Stomach (tissue), 4 donors: ENCODE measurements around the gene STRA8.

ENCODE experiments used
- EP300 ChIP-seq: sonication (generic); formaldehyde crosslinking; IDR thresholded peaks from one replicate; pipeline ENCODE4 v1.6.1; 2017; ENCODE audit warnings: antibody characterized with exemption
- POLR2A ChIP-seq, 4 donors: fragments of 450-650 bp; IDR thresholded peaks; one replicate each; pipeline ENCODE4 v1.6.1; 2016; ENCODE audit warnings: antibody characterized with exemption in 4 of 4, control low read depth in 2 of 4, mild to moderate bottlenecking in 1 of 4, moderate library complexity in 1 of 4
- POLR2AphosphoS5 ChIP-seq, 3 donors: sonication (generic); formaldehyde crosslinking; IDR thresholded peaks; one replicate each; pipeline ENCODE4 v1.6.1; 2016; ENCODE audit warnings: antibody characterized with exemption in 3 of 3
- TF ChIP-seq, protein P1 (sequence below), 7 experiments: fragments of 450-650 bp in 4 of 7; fragments of 200-600 bp in 3 of 7; sonication (generic) in 3 of 7; IDR thresholded peaks; one replicate each; pipeline ENCODE4 v1.5.1; 2016 to 2019; ENCODE audit warnings: antibody characterized with exemption in 7 of 7, control low read depth in 2 of 7, mild to moderate bottlenecking in 1 of 7

GRCh38 chr7:135188298-135188984 is 45.2 kb upstream of the STRA8 start:
- TF ChIP-seq, protein P1, sequence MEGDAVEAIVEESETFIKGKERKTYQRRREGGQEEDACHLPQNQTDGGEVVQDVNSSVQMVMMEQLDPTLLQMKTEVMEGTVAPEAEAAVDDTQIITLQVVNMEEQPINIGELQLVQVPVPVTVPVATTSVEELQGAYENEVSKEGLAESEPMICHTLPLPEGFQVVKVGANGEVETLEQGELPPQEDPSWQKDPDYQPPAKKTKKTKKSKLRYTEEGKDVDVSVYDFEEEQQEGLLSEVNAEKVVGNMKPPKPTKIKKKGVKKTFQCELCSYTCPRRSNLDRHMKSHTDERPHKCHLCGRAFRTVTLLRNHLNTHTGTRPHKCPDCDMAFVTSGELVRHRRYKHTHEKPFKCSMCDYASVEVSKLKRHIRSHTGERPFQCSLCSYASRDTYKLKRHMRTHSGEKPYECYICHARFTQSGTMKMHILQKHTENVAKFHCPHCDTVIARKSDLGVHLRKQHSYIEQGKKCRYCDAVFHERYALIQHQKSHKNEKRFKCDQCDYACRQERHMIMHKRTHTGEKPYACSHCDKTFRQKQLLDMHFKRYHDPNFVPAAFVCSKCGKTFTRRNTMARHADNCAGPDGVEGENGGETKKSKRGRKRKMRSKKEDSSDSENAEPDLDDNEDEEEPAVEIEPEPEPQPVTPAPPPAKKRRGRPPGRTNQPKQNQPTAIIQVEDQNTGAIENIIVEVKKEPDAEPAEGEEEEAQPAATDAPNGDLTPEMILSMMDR (IDR thresholded peaks at IDR 0.05), result no peak
- TF ChIP-seq POLR2AphosphoS5 (IDR thresholded peaks at IDR 0.05) (no peak), POLR2A (IDR thresholded peaks at IDR 0.05) (no peak), EP300 (no peak)
